Hepatocyte (in vitro differentiated cells): ENCODE measurements around the gene KIF3B.

Experiments
- EZH2 ChIP-seq: fragments of 200-600 bp; sonication (generic); IDR thresholded peaks from 2 replicates; pipeline ENCODE4 v1.6.1; 2016; ENCODE audit warnings: antibody characterized with exemption, mild to moderate bottlenecking, borderline replicate concordance
- EZH2phosphoT487 ChIP-seq: fragments of 200-600 bp; sonication (generic); IDR thresholded peaks from one replicate; pipeline ENCODE4 v1.6.1; 2018; ENCODE audit warnings: antibody characterized with exemption, mild to moderate bottlenecking, low read depth, moderate library complexity; ENCODE audit not compliant: unreplicated experiment, severe bottlenecking
- TF ChIP-seq, protein P1 (sequence below): fragments of 200-600 bp; sonication (generic); IDR thresholded peaks from 2 replicates; pipeline ENCODE4 v1.5.1; 2016; ENCODE audit warnings: antibody characterized with exemption, mild to moderate bottlenecking; ENCODE audit not compliant: poor library complexity

DNA sequence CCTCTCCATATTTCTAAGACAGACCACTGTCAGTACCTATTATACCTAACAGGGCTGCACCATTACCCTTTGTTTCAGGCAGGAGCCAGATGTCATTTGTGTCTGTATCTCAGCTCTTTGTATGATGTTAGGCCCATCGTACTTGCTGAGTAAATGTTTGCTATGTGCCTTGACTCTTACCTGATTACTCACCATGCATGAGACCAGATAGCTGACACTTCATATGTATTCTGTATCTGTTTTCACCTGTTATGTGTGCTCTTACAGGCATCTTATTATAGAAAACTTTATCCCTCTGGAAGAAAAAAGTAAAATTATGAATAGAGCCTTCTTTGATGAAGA, 49.0 kb downstream of the KIF3B start:
- TF ChIP-seq EZH2phosphoT487 (no peak), EZH2 (no peak)
- TF ChIP-seq, protein P1, sequence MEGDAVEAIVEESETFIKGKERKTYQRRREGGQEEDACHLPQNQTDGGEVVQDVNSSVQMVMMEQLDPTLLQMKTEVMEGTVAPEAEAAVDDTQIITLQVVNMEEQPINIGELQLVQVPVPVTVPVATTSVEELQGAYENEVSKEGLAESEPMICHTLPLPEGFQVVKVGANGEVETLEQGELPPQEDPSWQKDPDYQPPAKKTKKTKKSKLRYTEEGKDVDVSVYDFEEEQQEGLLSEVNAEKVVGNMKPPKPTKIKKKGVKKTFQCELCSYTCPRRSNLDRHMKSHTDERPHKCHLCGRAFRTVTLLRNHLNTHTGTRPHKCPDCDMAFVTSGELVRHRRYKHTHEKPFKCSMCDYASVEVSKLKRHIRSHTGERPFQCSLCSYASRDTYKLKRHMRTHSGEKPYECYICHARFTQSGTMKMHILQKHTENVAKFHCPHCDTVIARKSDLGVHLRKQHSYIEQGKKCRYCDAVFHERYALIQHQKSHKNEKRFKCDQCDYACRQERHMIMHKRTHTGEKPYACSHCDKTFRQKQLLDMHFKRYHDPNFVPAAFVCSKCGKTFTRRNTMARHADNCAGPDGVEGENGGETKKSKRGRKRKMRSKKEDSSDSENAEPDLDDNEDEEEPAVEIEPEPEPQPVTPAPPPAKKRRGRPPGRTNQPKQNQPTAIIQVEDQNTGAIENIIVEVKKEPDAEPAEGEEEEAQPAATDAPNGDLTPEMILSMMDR: no peak
